Ovary (tissue), 9 donors: ENCODE measurements around the gene HHAT. TPM values are rescaled to one million over a fixed set of nuclear protein-coding genes. Genes with fewer than 3 reads are reported as not detected.
"Not testable (repeated sequence)": the region's sequence is repeated elsewhere in the genome, so short reads cannot be mapped to it uniquely, and the experiment has no call there.

Source experiments
- DNase-seq, 5 donors: peaks; one replicate each; pipeline ENCODE4 v3.0.0-alpha.2; 2019 to 2020
- H3K27ac ChIP-seq, 2 donors: fragments of 200-600 bp; one replicate each; pipeline versions ENCODE4 v1.5.1 to v1.8.0; 2019 to 2022
- H3K27me3 ChIP-seq: fragments of 200-600 bp; one replicate; pipeline ENCODE4 v1.8.0; 2022
- H3K36me3 ChIP-seq: fragments of 200-600 bp; sonication (generic); one replicate; pipeline ENCODE4 v1.5.1; 2019
- H3K4me1 ChIP-seq: one replicate; pipeline ENCODE4 v1.8.1; 2013; ENCODE audit warnings: mild to moderate bottlenecking, moderate library complexity; ENCODE audit not compliant: insufficient read depth
- H3K4me3 ChIP-seq: fragments of 200-600 bp; sonication (generic); one replicate; pipeline ENCODE4 v1.5.1; 2017
- H3K9me3 ChIP-seq, 2 donors: fragments of 200-600 bp in 1 of 2; sonication (generic) in 1 of 2; one replicate each; pipeline versions ENCODE4 v1.5.1 to v1.8.1; 2013 to 2019; ENCODE audit warnings: mild to moderate bottlenecking in 1 of 2, moderate library complexity in 1 of 2
- CTCF ChIP-seq, 3 donors: fragments of 450-650 bp in 2 of 3; fragments of 200-600 bp in 1 of 3; IDR thresholded peaks; one replicate each; pipeline versions ENCODE4 v1.5.1 to v1.8.0; 2016 to 2022; ENCODE audit warnings: antibody characterized with exemption in 3 of 3, mild to moderate bottlenecking in 1 of 3
- EP300 ChIP-seq: sonication (generic); formaldehyde crosslinking; IDR thresholded peaks from one replicate; pipeline ENCODE4 v1.6.1; 2017; ENCODE audit warnings: antibody characterized with exemption
- POLR2A ChIP-seq: fragments of 450-650 bp; IDR thresholded peaks from one replicate; pipeline ENCODE4 v1.6.1; 2017; ENCODE audit warnings: antibody characterized with exemption, mild to moderate bottlenecking, moderate library complexity
- WGBS, 3 donors: extraction: QIAGEN DNeasy Blood & Tissue Kit in 1 of 3; methylation state at CpG; one replicate each; pipeline versions ENCODE4 v1.1.5 to v1.1.7; 2013 to 2017; 5-methylcytosine and 5-hydroxymethylcytosine counted together
- intact Hi-C, 4 donors: fragments of 100-400 bp; cut with DNase I; formaldehyde crosslinking; loops; one replicate each; pipeline versions ENCODE4 v1.11.0 to v1.15.1; 2022 to 2023
- polyA plus RNA-seq, 2 donors: library from polyadenylated mRNA; stranded (reverse); fragments of 200-250 nt in 1 of 2; fragments of 350-450 nt in 1 of 2; fragmentation: Illumina TruSeq in 1 of 2; extraction: RNeasy Lipid Tissue Mini Kit (QIAGEN cat#74804) in 1 of 2; gene quantifications; one replicate each; pipeline ENCODE4 v1.2.3, GENCODE V29; 2013 to 2014
- total RNA-seq, 7 donors: library from RNA; depleted of rRNA in 2 of 7; stranded (reverse); fragments of >200 nt in 2 of 7; fragmentation: NEBNext Ultra II Directional in 3 of 7; extraction: Animal tissue kit (Norgen Biotek cat#: 25700) in 3 of 7; gene quantifications; one replicate each; pipeline versions ENCODE4 v1.1.0 to v1.2.4, GENCODE V29; 2016 to 2023
- donor health status: DM: no; HTN: no; CAD: no; lungs with moderate emphysema.
- donor health status: DM: no; HTN: no; CAD: no.
- donor health status: Bipolar disorder and iron deficiency.
- donor health status: DM: yes; HTN: yes; CAD: no.
- donor health status: DM: no; HTN: no; CAD: no.
- donor health status: DM: yes; HTN: yes; CAD: no.

HHAT gene
- total and polyA plus RNA-seq, 9 donors, result 2.1 to 10.5 (median 4.1) TPM

- Histone ChIP-seq H3K27me3 (no peaks in the 10 kb centered on the region), H3K36me3 (no peaks in the 10 kb centered on the region), H3K4me1 (no peaks in the 10 kb centered on the region), H3K27ac (no peak overlapping the region), H3K9me3 (no peaks in the 10 kb centered on the region), H3K4me3 (no peak overlapping the region)
- TF ChIP-seq CTCF (IDR thresholded peaks at IDR 0.05), result no peak
- no peak for TF ChIP-seq EP300
- no peak for TF ChIP-seq POLR2A
- intact Hi-C loops, result no loop called here
- DNase-seq, result no peak
- 83 to 91% (median 89%) methylated on average over 5 of the region's 5 CpGs for WGBS, 3 donors
Observed at GRCh38 chr1:210417881-210418280, 89.2 kb downstream of the HHAT start.

GRCh38 chr1:210418863-210419650, 90.4 kb downstream of the HHAT start:
- no peaks in the 10 kb centered on the region for H3K4me1 ChIP-seq
- TF ChIP-seq POLR2A (no peak), CTCF (IDR thresholded peaks at IDR 0.05) (no peak), EP300 (no peak)
- no peaks in the 10 kb centered on the region for H3K36me3 ChIP-seq
- H3K27ac ChIP-seq, result no peak overlapping the region
- no peak for DNase-seq
- 88 to 92% (median 91%) methylated on average over 7 of the region's 7 CpGs for WGBS, 3 donors
- intact Hi-C loops, result no loop called here
- no peaks in the 10 kb centered on the region for H3K27me3 ChIP-seq
- no peaks in the 10 kb centered on the region for H3K9me3 ChIP-seq
- no peak overlapping the region for H3K4me3 ChIP-seq

- intact Hi-C loops, H3K36me3 ChIP-seq, H3K4me3 ChIP-seq, H3K27me3 ChIP-seq, DNase-seq, H3K4me1 ChIP-seq, H3K27ac ChIP-seq, H3K9me3 ChIP-seq: not testable (repeated sequence)
- 76 to 91% (median 82%) methylated on average over 1 of the region's 1 CpG for WGBS, 3 donors
Observed at GRCh38 chr1:210426696-210427095, 98.0 kb downstream of the HHAT start.

GRCh38 chr1:210428696-210429095, 100.0 kb downstream of the HHAT start:
- no peak overlapping the region for H3K4me3 ChIP-seq
- H3K36me3 ChIP-seq, result no peaks in the 10 kb centered on the region
- no peaks in the 10 kb centered on the region for H3K27me3 ChIP-seq
- H3K27ac ChIP-seq, result no peak overlapping the region
- no peaks in the 10 kb centered on the region for H3K4me1 ChIP-seq
- 92 to 96% (median 94%) methylated on average over 7 of the region's 7 CpGs for WGBS, 3 donors
- intact Hi-C loops, result no loop called here
- H3K9me3 ChIP-seq, result no peaks in the 10 kb centered on the region
- TF ChIP-seq EP300 (no peak), POLR2A (no peak), CTCF (IDR thresholded peaks at IDR 0.05) (no peak)
- DNase-seq, result no peak

GRCh38 chr1:210434223-210434622, 105.5 kb downstream of the HHAT start:
- no peak overlapping the region for H3K27ac ChIP-seq
- H3K4me1 ChIP-seq, result no peaks in the 10 kb centered on the region
- intact Hi-C loops, result no loop called here
- no peak overlapping the region for H3K4me3 ChIP-seq
- 32 to 55% (median 45%) methylated on average over 4 of the region's 4 CpGs for WGBS, 3 donors
- DNase-seq, result no peak
- TF ChIP-seq EP300, result no peak
- H3K9me3 ChIP-seq, result no peaks in the 10 kb centered on the region
- no peaks in the 10 kb centered on the region for H3K36me3 ChIP-seq
- H3K27me3 ChIP-seq, result no peaks in the 10 kb centered on the region
